Measurements from ENCODE around the gene SLC31A2.
A peak's percentile ranks its signal among the peaks of the same experiment; 100 is the strongest.
"Not testable (repeated sequence)": the region's sequence is repeated elsewhere in the genome, so short reads cannot be mapped to it uniquely, and the experiment has no call there.

Gene SLC31A2

DNA sequence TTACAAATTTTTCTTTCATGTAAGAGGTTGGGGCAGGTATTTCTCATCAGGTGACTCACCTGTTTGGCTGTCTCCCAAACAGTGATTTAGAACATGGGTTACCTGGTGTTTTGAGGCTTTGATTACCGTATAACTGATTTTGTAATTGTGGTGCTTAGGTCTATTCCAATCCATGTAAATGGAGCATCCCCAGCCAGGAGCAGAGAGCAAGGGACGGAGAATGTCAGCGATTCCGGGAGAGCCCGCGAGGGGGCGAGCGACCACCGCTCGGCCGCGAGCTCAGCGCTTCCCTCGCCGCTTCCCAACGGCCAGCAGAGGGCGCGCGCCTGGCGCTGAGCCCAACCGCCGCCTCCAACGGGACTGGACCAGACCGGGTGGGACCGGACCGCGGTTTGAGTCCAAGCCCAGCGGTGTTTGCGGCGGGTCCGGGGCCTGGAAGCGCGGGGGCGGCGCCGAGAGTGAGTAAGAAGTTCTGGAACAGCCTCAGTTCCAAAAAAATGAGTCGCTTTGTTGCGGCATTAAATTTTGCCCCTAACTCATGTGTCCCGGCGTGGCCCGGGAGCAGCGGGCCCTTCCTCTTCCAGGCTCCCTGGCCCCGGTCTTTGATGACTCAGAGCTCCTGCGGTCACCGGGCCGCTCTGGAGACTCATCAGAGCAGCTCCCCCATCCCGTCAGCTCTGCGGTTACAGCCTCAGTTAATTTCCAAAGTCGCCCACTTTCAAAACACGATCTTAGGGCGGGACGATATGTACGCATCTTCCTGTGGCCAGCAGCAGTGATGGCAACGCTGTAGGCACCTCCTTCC, 37.9 kb upstream of the SLC31A2 start:
- not testable (repeated sequence) for H3K27ac ChIP-seq (ENCODE audit: low read length, poor library complexity, severe bottlenecking); H2BK15ac ChIP-seq (ENCODE audit: low read depth, poor library complexity, severe bottlenecking); H2AFZ ChIP-seq (ENCODE audit: low read depth, low read length); H4K91ac ChIP-seq (ENCODE audit: low read length); H3K18ac ChIP-seq (ENCODE audit: low read depth in 1 of 2, low read length in 2 of 2); H3K79me1 ChIP-seq (replicated peaks; ENCODE audit: low read length, poor library complexity, severe bottlenecking); H2BK12ac ChIP-seq (ENCODE audit: low read length in 2 of 2); H3K27me3 ChIP-seq (ENCODE audit: control insufficient read depth in 1 of 2, insufficient read depth in 1 of 2, low read length in 2 of 2); H2AK5ac ChIP-seq (ENCODE audit: low read length, severe bottlenecking); H3K4me1 ChIP-seq (ENCODE audit: control insufficient read depth, insufficient read depth, low read depth, low read length); H4K8ac ChIP-seq (ENCODE audit: low read length); H3K4me2 ChIP-seq (ENCODE audit: low read length, poor library complexity, severe bottlenecking); H2BK5ac ChIP-seq (ENCODE audit: low read depth, low read length, poor library complexity, severe bottlenecking); H3K4ac ChIP-seq (ENCODE audit: low read depth in 1 of 2, low read length in 2 of 2); H2BK120ac ChIP-seq (ENCODE audit: low read depth, low read length); DNase-seq; H3K36me3 ChIP-seq (ENCODE audit: control insufficient read depth in 1 of 2, insufficient read depth in 2 of 2, low read depth in 1 of 2, low read length in 2 of 2); H3K23ac ChIP-seq (ENCODE audit: low read length in 2 of 2); H3K9me3 ChIP-seq (ENCODE audit: control insufficient read depth, low read length); H3K14ac ChIP-seq (ENCODE audit: low read length in 2 of 2)
- 0% methylated on average over 1 of the region's 54 CpGs for WGBS
- peak overlapping the region in 1 of 2 experiments; percentile 61 for H3K4me3 ChIP-seq (ENCODE audit: insufficient read depth in 1 of 2, low read depth in 1 of 2, low read length in 2 of 2)
- peak overlapping the region; percentile 66 for H3K9ac ChIP-seq (ENCODE audit: low read length)

DNA sequence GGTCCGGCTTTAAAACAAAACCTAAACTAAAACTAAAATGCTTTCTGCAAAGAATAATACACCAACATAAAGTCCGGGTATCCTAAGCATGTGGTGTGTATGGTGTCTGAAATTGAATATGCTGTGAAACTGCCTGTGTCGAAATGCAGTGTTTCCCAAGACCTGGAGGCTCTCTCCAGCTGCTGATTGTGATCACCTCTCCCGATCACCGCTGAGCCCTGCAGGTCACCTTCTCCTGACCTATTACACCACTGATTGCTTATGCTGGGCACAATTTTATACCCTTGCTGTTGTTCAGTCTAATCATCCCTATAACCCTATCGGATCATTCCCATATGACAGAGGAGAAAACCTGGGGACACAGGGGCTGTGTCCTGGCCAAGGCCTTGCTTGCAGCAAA, 32.0 kb upstream of the SLC31A2 start:
- H3K79me1 ChIP-seq (replicated peaks; ENCODE audit: low read length, poor library complexity, severe bottlenecking); H3K23ac ChIP-seq (ENCODE audit: low read length in 2 of 2); H4K91ac ChIP-seq (ENCODE audit: low read length); H3K14ac ChIP-seq (ENCODE audit: low read length in 2 of 2); H3K4me3 ChIP-seq (ENCODE audit: insufficient read depth in 1 of 2, low read depth in 1 of 2, low read length in 2 of 2); H2BK5ac ChIP-seq (ENCODE audit: low read depth, low read length, poor library complexity, severe bottlenecking); H2BK15ac ChIP-seq (ENCODE audit: low read depth, poor library complexity, severe bottlenecking); H3K36me3 ChIP-seq (ENCODE audit: control insufficient read depth in 1 of 2, insufficient read depth in 2 of 2, low read depth in 1 of 2, low read length in 2 of 2); H3K18ac ChIP-seq (ENCODE audit: low read depth in 1 of 2, low read length in 2 of 2); H3K9ac ChIP-seq (ENCODE audit: low read length); H3K27ac ChIP-seq (ENCODE audit: low read length, poor library complexity, severe bottlenecking); H3K4ac ChIP-seq (ENCODE audit: low read depth in 1 of 2, low read length in 2 of 2); H3K4me2 ChIP-seq (ENCODE audit: low read length, poor library complexity, severe bottlenecking); H3K9me3 ChIP-seq (ENCODE audit: control insufficient read depth, low read length); H2AFZ ChIP-seq (ENCODE audit: low read depth, low read length); H2BK120ac ChIP-seq (ENCODE audit: low read depth, low read length); H2BK12ac ChIP-seq (ENCODE audit: low read length in 2 of 2); H4K8ac ChIP-seq (ENCODE audit: low read length); DNase-seq; H3K4me1 ChIP-seq (ENCODE audit: control insufficient read depth, insufficient read depth, low read depth, low read length); H2AK5ac ChIP-seq (ENCODE audit: low read length, severe bottlenecking); H3K27me3 ChIP-seq (ENCODE audit: control insufficient read depth in 1 of 2, insufficient read depth in 1 of 2, low read length in 2 of 2): not testable (repeated sequence)
- no CpG with 5 or more reads among the region's 6 CpGs for WGBS

DNA sequence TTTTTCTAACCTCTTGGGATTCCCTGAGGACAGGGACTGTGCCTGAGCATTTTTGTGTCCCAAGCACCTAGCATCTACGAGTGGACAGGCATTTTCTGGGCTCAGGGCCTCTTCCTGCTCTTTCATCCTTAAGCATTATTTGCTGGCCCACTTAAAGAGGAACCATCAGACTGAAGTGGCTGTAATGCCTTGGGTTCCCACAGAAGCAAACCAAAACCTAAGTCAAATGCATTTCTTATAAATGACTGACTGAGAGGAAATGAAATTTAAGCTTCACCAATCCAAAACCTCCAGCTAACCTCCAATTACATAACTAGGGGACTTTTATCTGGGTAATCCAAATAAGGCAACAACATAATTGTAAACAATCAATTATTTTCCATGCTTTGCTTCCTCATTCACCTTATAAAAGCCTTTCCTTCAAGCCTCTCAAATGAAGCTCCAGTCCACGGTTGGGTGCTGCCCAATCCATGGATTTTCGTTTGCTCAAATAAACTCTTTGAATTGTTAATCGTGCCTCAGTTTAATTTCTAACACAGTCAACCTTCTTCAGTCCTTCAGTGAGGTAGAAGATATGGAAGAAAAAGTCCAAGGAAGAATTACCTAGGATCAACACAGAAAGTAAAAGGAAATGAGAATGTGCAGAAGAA, 25.3 kb upstream of the SLC31A2 start:
- Histone ChIP-seq H2AK5ac (ENCODE audit: low read length, severe bottlenecking) (no peak overlapping the region), H2BK120ac (ENCODE audit: low read depth, low read length) (no peak overlapping the region), H3K4me1 (ENCODE audit: control insufficient read depth, insufficient read depth, low read depth, low read length) (no peaks in the 10 kb centered on the region), H4K8ac (ENCODE audit: low read length) (no peak overlapping the region), H3K18ac (ENCODE audit: low read depth in 1 of 2, low read length in 2 of 2) (no peak overlapping the region), H3K4ac (ENCODE audit: low read depth in 1 of 2, low read length in 2 of 2) (no peak overlapping the region), H2BK5ac (ENCODE audit: low read depth, low read length, poor library complexity, severe bottlenecking) (no peak overlapping the region), H3K4me2 (ENCODE audit: low read length, poor library complexity, severe bottlenecking) (no peak overlapping the region), H3K36me3 (ENCODE audit: control insufficient read depth in 1 of 2, insufficient read depth in 2 of 2, low read depth in 1 of 2, low read length in 2 of 2) (no peaks in the 10 kb centered on the region), H3K23ac (ENCODE audit: low read length in 2 of 2) (no peak overlapping the region), H2BK12ac (ENCODE audit: low read length in 2 of 2) (no peak overlapping the region), H2BK15ac (ENCODE audit: low read depth, poor library complexity, severe bottlenecking) (no peak overlapping the region), H3K27ac (ENCODE audit: low read length, poor library complexity, severe bottlenecking) (no peak overlapping the region), H3K4me3 (ENCODE audit: insufficient read depth in 1 of 2, low read depth in 1 of 2, low read length in 2 of 2) (no peak overlapping the region), H2AFZ (ENCODE audit: low read depth, low read length) (no peak overlapping the region), H3K79me1 (replicated peaks; ENCODE audit: low read length, poor library complexity, severe bottlenecking) (no peaks in the 10 kb centered on the region), H3K9me3 (ENCODE audit: control insufficient read depth, low read length) (no peaks in the 10 kb centered on the region), H3K27me3 (ENCODE audit: control insufficient read depth in 1 of 2, insufficient read depth in 1 of 2, low read length in 2 of 2) (peaks cover 2 to 3% of the 10 kb centered on the region in 2 experiments), H4K91ac (ENCODE audit: low read length) (no peak overlapping the region), H3K14ac (ENCODE audit: low read length in 2 of 2) (no peak overlapping the region), H3K9ac (ENCODE audit: low read length) (no peak overlapping the region)
- WGBS, result 28% methylated on average over 3 of the region's 4 CpGs
- DNase-seq, result no peak

DNA sequence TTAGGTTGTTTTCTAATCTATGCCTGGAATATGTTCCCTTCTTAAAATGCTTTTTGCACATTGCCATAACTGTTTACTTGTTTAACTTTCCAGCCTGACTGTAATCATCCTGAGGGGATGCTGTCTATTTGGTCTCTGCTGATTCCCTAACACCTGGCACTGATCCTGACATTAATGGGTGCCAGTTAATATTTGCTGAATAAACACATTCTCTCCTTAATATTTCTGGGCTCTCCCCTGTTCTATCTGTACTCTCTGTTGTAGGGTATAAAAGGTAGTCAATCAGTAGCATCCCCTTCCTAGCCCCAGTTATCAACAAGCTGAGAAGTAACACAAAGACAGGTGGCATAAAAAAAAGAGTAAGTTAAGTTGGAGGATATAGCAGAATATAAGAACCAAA, 21.3 kb upstream of the SLC31A2 start:
- Histone ChIP-seq H3K9me3 (ENCODE audit: control insufficient read depth, low read length) (no peaks in the 10 kb centered on the region), H3K4me1 (ENCODE audit: control insufficient read depth, insufficient read depth, low read depth, low read length) (no peaks in the 10 kb centered on the region), H4K8ac (ENCODE audit: low read length) (no peak overlapping the region), H3K36me3 (ENCODE audit: control insufficient read depth in 1 of 2, insufficient read depth in 2 of 2, low read depth in 1 of 2, low read length in 2 of 2) (no peaks in the 10 kb centered on the region), H3K4me2 (ENCODE audit: low read length, poor library complexity, severe bottlenecking) (no peak overlapping the region), H4K91ac (ENCODE audit: low read length) (no peak overlapping the region), H3K27me3 (ENCODE audit: control insufficient read depth in 1 of 2, insufficient read depth in 1 of 2, low read length in 2 of 2) (peaks cover 8 to 16% of the 10 kb centered on the region in 2 experiments), H2BK5ac (ENCODE audit: low read depth, low read length, poor library complexity, severe bottlenecking) (no peak overlapping the region), H3K9ac (ENCODE audit: low read length) (no peak overlapping the region), H3K4me3 (ENCODE audit: insufficient read depth in 1 of 2, low read depth in 1 of 2, low read length in 2 of 2) (no peak overlapping the region), H2AK5ac (ENCODE audit: low read length, severe bottlenecking) (no peak overlapping the region), H2AFZ (ENCODE audit: low read depth, low read length) (no peak overlapping the region), H2BK15ac (ENCODE audit: low read depth, poor library complexity, severe bottlenecking) (no peak overlapping the region), H3K18ac (ENCODE audit: low read depth in 1 of 2, low read length in 2 of 2) (no peak overlapping the region), H2BK12ac (ENCODE audit: low read length in 2 of 2) (no peak overlapping the region), H3K14ac (ENCODE audit: low read length in 2 of 2) (no peak overlapping the region), H3K79me1 (replicated peaks; ENCODE audit: low read length, poor library complexity, severe bottlenecking) (no peaks in the 10 kb centered on the region), H3K27ac (ENCODE audit: low read length, poor library complexity, severe bottlenecking) (no peak overlapping the region), H2BK120ac (ENCODE audit: low read depth, low read length) (no peak overlapping the region), H3K23ac (ENCODE audit: low read length in 2 of 2) (no peak overlapping the region), H3K4ac (ENCODE audit: low read depth in 1 of 2, low read length in 2 of 2) (no peak overlapping the region)
- DNase-seq, result no peak

Measured in mesenchymal stem cell (in vitro differentiated cells and primary cell).